Activated B cell treated with CpG ODN at 0.5 μM for 24 hours (primary cell): ENCODE results near the gene DLL1. TPM values are rescaled to one million over a fixed set of nuclear protein-coding genes. Genes with fewer than 3 reads are reported as not detected.

Experiments used
- ATAC-seq: fragments of 200-7000 bp; cut with Tn5 transposase; one replicate; pipeline ENCODE4 v1.10.0; 2021; ENCODE audit warnings: low read depth, mild to moderate bottlenecking, moderate library complexity
- CTCF ChIA-PET: fragments of 350-600 bp; sonication (Branson Sonifier 250); formaldehyde crosslinking; loops from one replicate; lab custom pipeline; 2021; ENCODE audit warnings: antibody characterized with exemption; lab: Charles Lee
- POLR2A ChIA-PET: fragments of 350-600 bp; sonication (Branson Sonifier 250); formaldehyde crosslinking; loops from one replicate; lab custom pipeline; 2021; ENCODE audit warnings: antibody characterized with exemption; lab: Charles Lee
- DNase-seq: peaks from one replicate; pipeline ENCODE4 v3.0.0; 2022
- H3K27ac Mint-ChIP-seq: one replicate; pipeline ENCODE4 v1.8.0; 2020; ENCODE audit warnings: mixed read lengths
- H3K27me3 Mint-ChIP-seq: one replicate; pipeline ENCODE4 v1.8.0; 2021; ENCODE audit warnings: mixed read lengths
- H3K36me3 Mint-ChIP-seq: one replicate; pipeline ENCODE4 v1.8.0; 2021; ENCODE audit warnings: low read depth, mixed read lengths
- H3K4me1 Mint-ChIP-seq: one replicate; pipeline ENCODE4 v1.8.0; 2021; ENCODE audit warnings: mixed read lengths
- H3K4me3 Mint-ChIP-seq: one replicate; pipeline ENCODE4 v1.8.0; 2020; ENCODE audit warnings: mild to moderate bottlenecking, mixed read lengths
- H3K9me3 Mint-ChIP-seq: one replicate; pipeline ENCODE4 v1.8.0; 2020; ENCODE audit warnings: mixed read lengths
- intact Hi-C: fragments of 100-400 bp; cut with micrococcal nuclease; formaldehyde crosslinking; loops from one replicate; pipeline ENCODE4 v1.15.1; 2024
- total RNA-seq: library from RNA; stranded (reverse); gene quantifications from 2 replicates; pipeline ENCODE4 v1.2.3, GENCODE V29; 2022
- TF ChIP-seq, protein P1 (sequence below): fragments of 200-600 bp; IDR thresholded peaks from one replicate; pipeline ENCODE4 v1.8.0; 2022; ENCODE audit warnings: antibody characterized with exemption, mild to moderate bottlenecking

The DLL1 gene
- total RNA-seq, 1 donor from 2014 or later: 0.53 TPM

DNA sequence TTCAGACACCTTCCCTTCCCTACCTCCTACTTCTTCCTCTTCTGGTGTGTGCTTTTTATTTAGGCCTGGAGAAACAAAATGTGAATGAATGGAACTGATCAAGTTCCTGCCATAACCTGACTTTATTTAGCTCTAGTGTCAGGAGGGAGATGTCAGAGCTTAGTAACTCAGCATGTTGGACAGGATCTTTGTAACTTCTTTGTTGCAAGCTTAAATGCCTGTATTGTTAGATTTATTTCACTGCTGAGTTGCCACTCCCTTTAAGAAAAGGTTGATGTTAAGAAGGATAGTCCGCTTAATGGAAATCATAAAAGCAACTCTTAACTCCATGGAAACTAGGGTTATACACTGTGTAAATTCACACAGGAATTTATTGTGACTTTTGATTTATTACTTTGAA, 17.9 kb upstream of the DLL1 start:
- no peaks in the 10 kb centered on the region for H3K9me3 Mint-ChIP-seq
- DNase-seq (no peak), ATAC-seq (no peak)
- no peak overlapping the region for H3K27ac Mint-ChIP-seq
- H3K36me3 Mint-ChIP-seq: peaks cover 20% of the 10 kb centered on the region
- H3K27me3 Mint-ChIP-seq: no peaks in the 10 kb centered on the region
- TF ChIP-seq, protein P1, sequence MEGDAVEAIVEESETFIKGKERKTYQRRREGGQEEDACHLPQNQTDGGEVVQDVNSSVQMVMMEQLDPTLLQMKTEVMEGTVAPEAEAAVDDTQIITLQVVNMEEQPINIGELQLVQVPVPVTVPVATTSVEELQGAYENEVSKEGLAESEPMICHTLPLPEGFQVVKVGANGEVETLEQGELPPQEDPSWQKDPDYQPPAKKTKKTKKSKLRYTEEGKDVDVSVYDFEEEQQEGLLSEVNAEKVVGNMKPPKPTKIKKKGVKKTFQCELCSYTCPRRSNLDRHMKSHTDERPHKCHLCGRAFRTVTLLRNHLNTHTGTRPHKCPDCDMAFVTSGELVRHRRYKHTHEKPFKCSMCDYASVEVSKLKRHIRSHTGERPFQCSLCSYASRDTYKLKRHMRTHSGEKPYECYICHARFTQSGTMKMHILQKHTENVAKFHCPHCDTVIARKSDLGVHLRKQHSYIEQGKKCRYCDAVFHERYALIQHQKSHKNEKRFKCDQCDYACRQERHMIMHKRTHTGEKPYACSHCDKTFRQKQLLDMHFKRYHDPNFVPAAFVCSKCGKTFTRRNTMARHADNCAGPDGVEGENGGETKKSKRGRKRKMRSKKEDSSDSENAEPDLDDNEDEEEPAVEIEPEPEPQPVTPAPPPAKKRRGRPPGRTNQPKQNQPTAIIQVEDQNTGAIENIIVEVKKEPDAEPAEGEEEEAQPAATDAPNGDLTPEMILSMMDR: no peak
- CTCF ChIA-PET: no interaction called here
- peaks cover 58% of the 10 kb centered on the region for H3K4me1 Mint-ChIP-seq
- POLR2A ChIA-PET: interaction anchor here (0.9 kb wide), 1 partner anchor 11 kb away, joined by 3 read pairs; no protein-coding TSS in a partner anchor
- peak overlapping the region; percentile 98 for H3K4me3 Mint-ChIP-seq
- intact Hi-C loops: loop anchor here (5.0 kb wide), 2 partner anchors 146 to 221 kb away; no protein-coding TSS in a partner anchor

DNA sequence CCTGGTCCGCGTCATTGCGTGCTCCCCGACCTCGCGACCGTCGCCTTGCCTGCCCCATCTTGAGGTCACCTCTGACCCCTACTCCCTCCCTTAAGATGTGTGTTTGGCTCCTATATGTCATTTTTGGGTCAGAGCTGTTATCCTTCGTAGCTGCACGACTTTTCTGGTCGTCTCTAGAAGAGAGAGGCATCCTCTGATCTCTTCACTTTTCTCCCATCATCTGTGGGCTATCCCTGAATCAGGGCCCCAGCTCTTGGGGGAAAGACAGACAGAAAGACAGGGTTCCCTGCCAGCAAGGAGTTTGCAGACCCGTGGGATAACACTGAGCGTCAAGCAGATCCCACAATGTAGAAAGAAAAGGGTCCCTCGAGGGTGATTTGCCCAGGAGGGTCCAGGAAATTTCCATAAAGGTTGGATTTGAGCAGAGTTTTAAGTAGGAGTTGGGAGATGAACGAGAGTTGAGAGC, 16.2 kb upstream of the DLL1 start:
- H3K9me3 Mint-ChIP-seq: no peaks in the 10 kb centered on the region
- ChIA-PET POLR2A (interaction anchor here (1.1 to 1.2 kb wide), 3 partner anchors 11 to 17 kb away, joined by 3 to 6 read pairs (median 3); partner anchors contain the start of gene DLL1), CTCF (no interaction called here)
- peak overlapping the region; percentile 91 for H3K27ac Mint-ChIP-seq
- H3K4me3 Mint-ChIP-seq: peak overlapping the region; percentile 98
- H3K27me3 Mint-ChIP-seq: peaks cover 7% of the 10 kb centered on the region
- ATAC-seq: no peak
- H3K4me1 Mint-ChIP-seq: peaks cover 47% of the 10 kb centered on the region
- intact Hi-C loops: loop anchor here (2.0 to 5.0 kb wide), 4 partner anchors 34 to 584 kb away; no protein-coding TSS in a partner anchor
- H3K36me3 Mint-ChIP-seq: peaks cover 17% of the 10 kb centered on the region
- DNase-seq: no peak
- TF ChIP-seq, protein P1: no peak

GRCh38 chr6:170306324-170307079, 15.6 kb upstream of the DLL1 start, which contains the start of gene FAM120B:
Gene FAM120B, plus strand, starts transcription at chr6:170306758. Its CDS starts 10,633 bp downstream, at chr6:170317391.
- ATAC-seq (peak; percentile 95), DNase-seq (peak; percentile 93)
- Mint-ChIP-seq H3K27me3 (peaks cover 13% of the 10 kb centered on the region), H3K4me3 (peak within 1 kb of the TSS; percentile 98), H3K4me1 (peaks cover 47% of the 10 kb centered on the region), H3K27ac (peak within 1 kb of the TSS; percentile 91), H3K9me3 (peaks cover 4% of the 10 kb centered on the region), H3K36me3 (peaks cover 14% of the 10 kb centered on the region)
- POLR2A ChIA-PET: interaction anchor here (1.0 to 1.2 kb wide), 2 partner anchors 12 to 16 kb away, joined by 3 to 6 read pairs; partner anchors contain the start of gene DLL1
- TF ChIP-seq, protein P1: no peak
- CTCF ChIA-PET: no interaction called here
- intact Hi-C loops: loop anchor here (1.0 to 5.0 kb wide), 10 partner anchors 11 to 604 kb away; partner anchors contain the start of genes C6orf120, DLL1, DYNLT2 and ERMARD

GRCh38 chr6:170305805-170306323, 15.0 kb upstream of the DLL1 start:
- peaks cover 40% of the 10 kb centered on the region for H3K4me1 Mint-ChIP-seq
- TF ChIP-seq, protein P1: no peak
- H3K9me3 Mint-ChIP-seq: peaks cover 6% of the 10 kb centered on the region
- no peak overlapping the region for H3K27ac Mint-ChIP-seq
- peaks cover 10% of the 10 kb centered on the region for H3K36me3 Mint-ChIP-seq
- intact Hi-C loops: loop anchor here (1.0 to 5.0 kb wide), 10 partner anchors 11 to 604 kb away; partner anchors contain the start of genes C6orf120, DLL1, DYNLT2 and ERMARD
- peak overlapping the region; percentile 98 for H3K4me3 Mint-ChIP-seq
- ChIA-PET POLR2A (interaction anchor here (1.0 to 1.2 kb wide), 2 partner anchors 11 to 15 kb away, joined by 3 to 6 read pairs; partner anchors contain the start of gene DLL1), CTCF (no interaction called here)
- ATAC-seq (no peak), DNase-seq (no peak)
- peaks cover 17% of the 10 kb centered on the region for H3K27me3 Mint-ChIP-seq
